Spleen (tissue), 11 donors: ENCODE data around the gene SYK. TPM values are rescaled to one million over a fixed set of nuclear protein-coding genes. Genes with fewer than 3 reads are reported as not detected.
"Not testable (repeated sequence)": the region's sequence is repeated elsewhere in the genome, so short reads cannot be mapped to it uniquely, and the experiment has no call there.

ENCODE experiments used
- DNase-seq: peaks from one replicate; pipeline ENCODE4 v3.0.0-alpha.2; 2020
- H3K27ac ChIP-seq, 8 donors: fragments of 200-600 bp; sonication (generic) in 7 of 8; 1 replicate in 4 of 8; 2 replicates in 4 of 8; pipeline versions ENCODE4 v1.5.0 to v1.8.0; 2016 to 2021; ENCODE audit warnings: inconsistent platforms in 4 of 8, mild to moderate bottlenecking in 4 of 8, moderate library complexity in 1 of 8
- H3K27me3 ChIP-seq, 7 donors: fragments of 200-600 bp; sonication (generic) in 6 of 7; replicated peaks in 1 of 7; 1 replicate in 4 of 7; 2 replicates in 3 of 7; pipeline versions ENCODE4 v1.5.0 to v1.8.0; 2016 to 2021; ENCODE audit warnings: inconsistent platforms in 3 of 7, mild to moderate bottlenecking in 1 of 7
- H3K36me3 ChIP-seq, 6 donors: fragments of 200-600 bp; sonication (generic) in 5 of 6; 1 replicate in 4 of 6; 2 replicates in 2 of 6; pipeline versions ENCODE4 v1.5.0 to v1.8.0; 2016 to 2021; ENCODE audit warnings: inconsistent platforms in 2 of 6
- H3K4me1 ChIP-seq, 6 donors: fragments of 200-600 bp; sonication (generic) in 5 of 6; 1 replicate in 3 of 6; 2 replicates in 3 of 6; pipeline versions ENCODE4 v1.5.0 to v1.8.0; 2016 to 2021; ENCODE audit warnings: inconsistent platforms in 3 of 6
- H3K4me3 ChIP-seq, 8 donors: fragments of 200-600 bp; sonication (generic) in 7 of 8; 1 replicate in 4 of 8; 2 replicates in 4 of 8; pipeline versions ENCODE4 v1.5.0 to v1.8.0; 2016 to 2021; ENCODE audit warnings: inconsistent platforms in 4 of 8, mild to moderate bottlenecking in 4 of 8, moderate library complexity in 2 of 8
- H3K9me3 ChIP-seq, 8 donors: fragments of 200-600 bp; sonication (generic) in 7 of 8; 1 replicate in 4 of 8; 2 replicates in 4 of 8; pipeline versions ENCODE4 v1.5.0 to v1.8.0; 2016 to 2021; ENCODE audit warnings: inconsistent platforms in 4 of 8
- CTCF ChIP-seq, 11 experiments: fragments of 200-600 bp in 7 of 11; fragments of 450-650 bp in 4 of 11; sonication (generic) in 4 of 11; IDR thresholded peaks in 8 of 11; conservative IDR thresholded peaks in 3 of 11; 1 replicate in 7 of 11; 2 replicates in 4 of 11; pipeline versions ENCODE4 v1.4.0 to v1.8.0; 2016 to 2021; ENCODE audit warnings: antibody characterized with exemption in 11 of 11, inconsistent platforms in 4 of 11, mild to moderate bottlenecking in 1 of 11
- POLR2A ChIP-seq, 3 donors: fragments of 450-650 bp; IDR thresholded peaks; one replicate each; pipeline ENCODE4 v1.5.1; 2017; ENCODE audit warnings: antibody characterized with exemption in 3 of 3, mild to moderate bottlenecking in 1 of 3
- POLR2AphosphoS5 ChIP-seq, 3 donors: sonication (generic); formaldehyde crosslinking; IDR thresholded peaks; one replicate each; pipeline ENCODE4 v1.5.1; 2017; ENCODE audit warnings: antibody characterized with exemption in 3 of 3
- WGBS, 5 donors: extraction: QIAGEN DNeasy Blood & Tissue Kit in 3 of 5; methylation state at CpG; one replicate each; pipeline versions ENCODE4 v1.1.5 to v1.1.7; 2013 to 2018; 5-methylcytosine and 5-hydroxymethylcytosine counted together
- intact Hi-C: fragments of 100-400 bp; cut with DNase I; formaldehyde crosslinking; loops from one replicate; pipeline ENCODE4 v1.15.0; 2023; ENCODE audit warnings: low total_unique reads
- polyA plus RNA-seq, 3 donors: library from polyadenylated mRNA; stranded (reverse); fragments of 200-250 nt; gene quantifications; one replicate each; pipeline ENCODE4 v1.2.1, GENCODE V29; 2013
- total RNA-seq, 7 donors: library from RNA; depleted of rRNA in 3 of 7; stranded (reverse); fragments of >200 nt in 3 of 7; fragmentation: NEBNext Ultra II Directional in 4 of 7; extraction: Animal tissue kit (Norgen Biotek cat#: 25700) in 4 of 7; gene quantifications; one replicate each; pipeline versions ENCODE4 v1.1.0 to v1.2.1, GENCODE V29; 2016 to 2021
- donor health status: healthy with polysubstance abuse.
- donor health status: DM: no; HTN: no; CAD: no; lungs with moderate emphysema.
- donor health status: DM: no; HTN: no; CAD: no.
- donor health status: Bipolar disorder and iron deficiency.
- donor health status: healthy.
- donor health status: DM: no; HTN: no; CAD: no.
- donor health status: DM: yes; HTN: yes; CAD: no.

Gene SYK
- total and polyA plus RNA-seq, 10 donors: 42.6 to 152 (median 111) TPM

- no peaks in the 10 kb centered on the region for H3K9me3 ChIP-seq
- H3K27ac ChIP-seq: no peak overlapping the region
- intact Hi-C loops: no loop called here
- WGBS, 5 donors: 93 to 98% (median 95%) methylated on average over 2 of the region's 2 CpGs
- H3K4me1 ChIP-seq: peaks cover 0 to 40% (median 22%) of the 10 kb centered on the region in 6 donors
- H3K4me3 ChIP-seq: no peak overlapping the region
- no peak for DNase-seq
- TF ChIP-seq POLR2AphosphoS5 (IDR thresholded peaks at IDR 0.05) (no peak), POLR2A (IDR thresholded peaks at IDR 0.05) (no peak), CTCF (IDR thresholded peaks at IDR 0.05 in 8 of 11, conservative IDR thresholded peaks at IDR 0.05 in 3 of 11) (no peak)
- H3K36me3 ChIP-seq: no peaks in the 10 kb centered on the region
- no peaks in the 10 kb centered on the region for H3K27me3 ChIP-seq
These were observed 22.9 kb upstream of the SYK start for GRCh38 chr9:90778746-90779145.

GRCh38 chr9:90783552-90783951 lies 18.1 kb upstream of the SYK start:
- 40 to 69% (median 57%) methylated on average over 3 of the region's 3 CpGs for WGBS, 5 donors
- H3K4me1 ChIP-seq: peaks cover 0 to 39% (median 12%) of the 10 kb centered on the region in 6 donors
- no peaks in the 10 kb centered on the region for H3K27me3 ChIP-seq
- TF ChIP-seq POLR2A (IDR thresholded peaks at IDR 0.05): no peak
- no peak for TF ChIP-seq CTCF (IDR thresholded peaks at IDR 0.05 in 8 of 11, conservative IDR thresholded peaks at IDR 0.05 in 3 of 11)
- no peak for TF ChIP-seq POLR2AphosphoS5 (IDR thresholded peaks at IDR 0.05)
- intact Hi-C loops: no loop called here
- H3K27ac ChIP-seq: peak overlapping the region in 1 of 8 donors; percentile 63
- H3K36me3 ChIP-seq: no peaks in the 10 kb centered on the region
- H3K9me3 ChIP-seq: no peaks in the 10 kb centered on the region
- no peak for DNase-seq
- H3K4me3 ChIP-seq: no peak overlapping the region

- WGBS, 5 donors: 62 to 77% (median 66%) methylated on average over 8 of the region's 8 CpGs
- DNase-seq: no peak
- H3K27ac ChIP-seq: peak overlapping the region in 1 of 8 donors; percentile 63
- H3K9me3 ChIP-seq: no peaks in the 10 kb centered on the region
- H3K4me1 ChIP-seq: peaks cover 0 to 43% (median 14%) of the 10 kb centered on the region in 6 donors
- intact Hi-C loops: no loop called here
- H3K36me3 ChIP-seq: no peaks in the 10 kb centered on the region
- no peaks in the 10 kb centered on the region for H3K27me3 ChIP-seq
- H3K4me3 ChIP-seq: no peak overlapping the region
- no peak for TF ChIP-seq POLR2AphosphoS5 (IDR thresholded peaks at IDR 0.05)
- TF ChIP-seq POLR2A (IDR thresholded peaks at IDR 0.05): no peak
- no peak for TF ChIP-seq CTCF (IDR thresholded peaks at IDR 0.05 in 8 of 11, conservative IDR thresholded peaks at IDR 0.05 in 3 of 11)
These were observed 17.7 kb upstream of the SYK start for GRCh38 chr9:90783964-90784363.

GRCh38 chr9:90787771-90788460 lies 13.7 kb upstream of the SYK start:
- H3K27ac ChIP-seq: no peak overlapping the region
- intact Hi-C loops: no loop called here
- no peaks in the 10 kb centered on the region for H3K9me3 ChIP-seq
- H3K27me3 ChIP-seq: no peaks in the 10 kb centered on the region
- 51 to 69% (median 59%) methylated on average over 4 of the region's 4 CpGs for WGBS, 5 donors
- peaks cover 0 to 40% (median 17%) of the 10 kb centered on the region in 6 donors for H3K4me1 ChIP-seq
- no peaks in the 10 kb centered on the region for H3K36me3 ChIP-seq
- DNase-seq: no peak
- TF ChIP-seq CTCF (IDR thresholded peaks at IDR 0.05 in 8 of 11, conservative IDR thresholded peaks at IDR 0.05 in 3 of 11) (no peak), POLR2A (IDR thresholded peaks at IDR 0.05) (no peak), POLR2AphosphoS5 (IDR thresholded peaks at IDR 0.05) (no peak)
- no peak overlapping the region for H3K4me3 ChIP-seq

GRCh38 chr9:90788527-90788926 lies 13.1 kb upstream of the SYK start:
- H3K4me1 ChIP-seq: peaks cover 0 to 40% (median 17%) of the 10 kb centered on the region in 6 donors
- DNase-seq, intact Hi-C loops, H3K36me3 ChIP-seq, H3K27ac ChIP-seq, H3K27me3 ChIP-seq, H3K4me3 ChIP-seq, H3K9me3 ChIP-seq: not testable (repeated sequence)
- 42 to 71% (median 54%) methylated on average over 1 of the region's 1 CpG for WGBS, 5 donors
